Measurements from ENCODE around the gene PLCL2.

Gene PLCL2

DNA sequence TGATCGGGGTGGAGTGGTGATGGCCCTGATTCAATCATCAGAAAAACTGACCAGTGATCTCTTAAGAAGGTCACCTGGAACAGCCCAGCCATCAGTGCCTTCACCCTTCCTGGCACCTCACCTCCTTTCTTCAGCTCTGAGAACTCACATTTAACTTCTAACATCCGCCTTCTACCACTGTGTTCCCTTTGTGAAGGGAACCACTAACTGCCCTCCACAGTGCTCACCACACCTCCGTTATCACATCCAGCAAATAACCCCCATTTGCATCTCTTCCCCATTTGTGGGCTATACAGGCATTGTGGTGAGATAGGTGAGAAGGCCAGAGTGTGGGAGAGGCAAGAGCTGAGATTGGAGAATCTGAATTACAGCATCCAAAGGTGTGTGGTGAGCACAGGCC lies 107.4 kb downstream of the PLCL2 start:
- Histone ChIP-seq H3K4me2 (ENCODE audit: low read length) (no peak overlapping the region), H3K27me3 (ENCODE audit: low read depth, low read length) (no peaks in the 10 kb centered on the region), H3K9me3 (ENCODE audit: insufficient read depth, low read length) (no peaks in the 10 kb centered on the region), H3K4me1 (ENCODE audit: low read length) (no peaks in the 10 kb centered on the region), H3K79me2 (ENCODE audit: low read length) (no peaks in the 10 kb centered on the region), H2AFZ (ENCODE audit: low read depth, low read length) (no peak overlapping the region), H4K20me1 (ENCODE audit: insufficient read depth, low read length) (peaks cover 3% of the 10 kb centered on the region; the same call in 1 of the 2 replicates), H3K9ac (ENCODE audit: low read length) (no peak overlapping the region), H3K36me3 (replicated peaks; ENCODE audit: low read depth, low read length) (no peaks in the 10 kb centered on the region), H3K4me3 (ENCODE audit: low read length) (no peak overlapping the region), H3K27ac (ENCODE audit: low read length) (no peak overlapping the region)
- TF ChIP-seq, protein P1, sequence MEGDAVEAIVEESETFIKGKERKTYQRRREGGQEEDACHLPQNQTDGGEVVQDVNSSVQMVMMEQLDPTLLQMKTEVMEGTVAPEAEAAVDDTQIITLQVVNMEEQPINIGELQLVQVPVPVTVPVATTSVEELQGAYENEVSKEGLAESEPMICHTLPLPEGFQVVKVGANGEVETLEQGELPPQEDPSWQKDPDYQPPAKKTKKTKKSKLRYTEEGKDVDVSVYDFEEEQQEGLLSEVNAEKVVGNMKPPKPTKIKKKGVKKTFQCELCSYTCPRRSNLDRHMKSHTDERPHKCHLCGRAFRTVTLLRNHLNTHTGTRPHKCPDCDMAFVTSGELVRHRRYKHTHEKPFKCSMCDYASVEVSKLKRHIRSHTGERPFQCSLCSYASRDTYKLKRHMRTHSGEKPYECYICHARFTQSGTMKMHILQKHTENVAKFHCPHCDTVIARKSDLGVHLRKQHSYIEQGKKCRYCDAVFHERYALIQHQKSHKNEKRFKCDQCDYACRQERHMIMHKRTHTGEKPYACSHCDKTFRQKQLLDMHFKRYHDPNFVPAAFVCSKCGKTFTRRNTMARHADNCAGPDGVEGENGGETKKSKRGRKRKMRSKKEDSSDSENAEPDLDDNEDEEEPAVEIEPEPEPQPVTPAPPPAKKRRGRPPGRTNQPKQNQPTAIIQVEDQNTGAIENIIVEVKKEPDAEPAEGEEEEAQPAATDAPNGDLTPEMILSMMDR (IDR thresholded peaks at IDR 0.05; ENCODE audit: low read depth, low read length): no peak
- TF ChIP-seq EZH2phosphoT487 (IDR thresholded peaks at IDR 0.05; ENCODE audit: low read depth): no peak

GRCh38 chr3:16993227-16993626 lies 108.5 kb downstream of the PLCL2 start:
- Histone ChIP-seq H3K9me3 (ENCODE audit: insufficient read depth, low read length) (no peaks in the 10 kb centered on the region), H2AFZ (ENCODE audit: low read depth, low read length) (no peak overlapping the region), H3K9ac (ENCODE audit: low read length) (no peak overlapping the region), H3K79me2 (ENCODE audit: low read length) (no peaks in the 10 kb centered on the region), H3K4me2 (ENCODE audit: low read length) (no peak overlapping the region), H3K4me3 (ENCODE audit: low read length) (no peak overlapping the region), H3K36me3 (replicated peaks; ENCODE audit: low read depth, low read length) (no peaks in the 10 kb centered on the region), H3K27ac (ENCODE audit: low read length) (no peak overlapping the region), H3K4me1 (ENCODE audit: low read length) (no peaks in the 10 kb centered on the region), H4K20me1 (ENCODE audit: insufficient read depth, low read length) (peaks cover 3% of the 10 kb centered on the region; the same call in 1 of the 2 replicates), H3K27me3 (ENCODE audit: low read depth, low read length) (no peaks in the 10 kb centered on the region)
- TF ChIP-seq, protein P1 (IDR thresholded peaks at IDR 0.05; ENCODE audit: low read depth, low read length): no peak
- TF ChIP-seq EZH2phosphoT487 (IDR thresholded peaks at IDR 0.05; ENCODE audit: low read depth): no peak

DNA sequence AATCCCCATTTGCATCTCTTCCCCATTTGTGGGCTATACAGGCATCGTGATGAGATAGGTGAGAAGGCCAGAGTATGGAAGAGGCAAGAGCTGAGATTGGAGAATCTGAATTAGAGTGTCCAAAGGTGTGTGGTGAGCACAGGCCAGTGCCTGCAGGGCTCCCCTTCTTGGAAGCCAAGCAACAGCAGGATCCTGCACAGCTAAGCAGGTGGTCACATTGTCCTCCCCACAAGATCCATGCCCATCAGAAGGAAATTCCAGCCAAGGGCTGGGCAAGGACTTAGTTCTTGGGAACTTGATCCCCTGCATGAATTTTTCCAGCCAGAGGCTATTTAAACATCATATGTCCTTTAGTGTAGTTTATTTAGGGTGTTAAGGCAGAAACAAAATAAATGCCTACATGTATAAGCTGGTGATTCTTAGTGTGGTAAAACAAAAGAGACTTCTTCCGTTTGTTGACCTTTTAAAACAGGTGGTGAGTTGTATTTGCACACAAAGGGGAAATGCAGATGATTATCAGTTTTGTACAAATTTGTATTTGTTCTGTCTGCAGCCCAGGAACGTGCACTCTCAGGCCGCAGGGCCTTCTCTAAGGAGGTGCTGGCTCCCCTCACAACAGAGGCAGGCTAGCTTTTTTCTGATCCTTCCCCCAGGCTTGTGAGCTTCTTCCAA lies 110.2 kb downstream of the PLCL2 start:
- no peak overlapping the region for H3K4me2 ChIP-seq (ENCODE audit: low read length)
- peaks cover 3% of the 10 kb centered on the region for H4K20me1 ChIP-seq (ENCODE audit: insufficient read depth, low read length)
- H3K4me1 ChIP-seq (ENCODE audit: low read length): no peaks in the 10 kb centered on the region
- no peaks in the 10 kb centered on the region for H3K27me3 ChIP-seq (ENCODE audit: low read depth, low read length)
- no peak overlapping the region for H3K27ac ChIP-seq (ENCODE audit: low read length)
- H3K79me2 ChIP-seq (ENCODE audit: low read length): no peaks in the 10 kb centered on the region
- no peaks in the 10 kb centered on the region for H3K36me3 ChIP-seq (replicated peaks; ENCODE audit: low read depth, low read length)
- H3K4me3 ChIP-seq (ENCODE audit: low read length): no peak overlapping the region
- H2AFZ ChIP-seq (ENCODE audit: low read depth, low read length): no peak overlapping the region
- no peak overlapping the region for H3K9ac ChIP-seq (ENCODE audit: low read length)
- TF ChIP-seq, protein P1 (IDR thresholded peaks at IDR 0.05; ENCODE audit: low read depth, low read length): no peak
- no peak for TF ChIP-seq EZH2phosphoT487 (IDR thresholded peaks at IDR 0.05; ENCODE audit: low read depth)
- no peaks in the 10 kb centered on the region for H3K9me3 ChIP-seq (ENCODE audit: insufficient read depth, low read length)

GRCh38 chr3:16995601-16996000 lies 110.8 kb downstream of the PLCL2 start:
- peaks cover 3% of the 10 kb centered on the region for H4K20me1 ChIP-seq (ENCODE audit: insufficient read depth, low read length)
- TF ChIP-seq EZH2phosphoT487 (IDR thresholded peaks at IDR 0.05; ENCODE audit: low read depth): no peak
- TF ChIP-seq, protein P1 (IDR thresholded peaks at IDR 0.05; ENCODE audit: low read depth, low read length): no peak
- no peaks in the 10 kb centered on the region for H3K79me2 ChIP-seq (ENCODE audit: low read length)
- no peaks in the 10 kb centered on the region for H3K4me1 ChIP-seq (ENCODE audit: low read length)
- no peaks in the 10 kb centered on the region for H3K36me3 ChIP-seq (replicated peaks; ENCODE audit: low read depth, low read length)
- no peaks in the 10 kb centered on the region for H3K27me3 ChIP-seq (ENCODE audit: low read depth, low read length)
- H3K4me3 ChIP-seq (ENCODE audit: low read length): no peak overlapping the region
- H3K9ac ChIP-seq (ENCODE audit: low read length): no peak overlapping the region
- no peak overlapping the region for H2AFZ ChIP-seq (ENCODE audit: low read depth, low read length)
- H3K4me2 ChIP-seq (ENCODE audit: low read length): no peak overlapping the region
- H3K27ac ChIP-seq (ENCODE audit: low read length): no peak overlapping the region
- no peaks in the 10 kb centered on the region for H3K9me3 ChIP-seq (ENCODE audit: insufficient read depth, low read length)
